SU-DHL-6 (cell line): ENCODE measurements around the gene FADS6.

Experiments
- EZH2phosphoT487 ChIP-seq: fragments of 200-600 bp; sonication (generic), shearing (Covaris generic); conservative IDR thresholded peaks from 2 replicates; pipeline ENCODE4 v1.6.1; 2018; ENCODE audit warnings: mild to moderate bottlenecking, antibody characterized with exemption, low read length, moderate library complexity, mixed read lengths
- TF ChIP-seq, protein P1 (sequence below): fragments of 200-600 bp; sonication (generic); IDR thresholded peaks from one replicate; pipeline ENCODE4 v1.5.1; 2017; ENCODE audit warnings: antibody characterized with exemption, mild to moderate bottlenecking, low read length, moderate library complexity; ENCODE audit not compliant: insufficient read depth, poor library complexity, severe bottlenecking

DNA sequence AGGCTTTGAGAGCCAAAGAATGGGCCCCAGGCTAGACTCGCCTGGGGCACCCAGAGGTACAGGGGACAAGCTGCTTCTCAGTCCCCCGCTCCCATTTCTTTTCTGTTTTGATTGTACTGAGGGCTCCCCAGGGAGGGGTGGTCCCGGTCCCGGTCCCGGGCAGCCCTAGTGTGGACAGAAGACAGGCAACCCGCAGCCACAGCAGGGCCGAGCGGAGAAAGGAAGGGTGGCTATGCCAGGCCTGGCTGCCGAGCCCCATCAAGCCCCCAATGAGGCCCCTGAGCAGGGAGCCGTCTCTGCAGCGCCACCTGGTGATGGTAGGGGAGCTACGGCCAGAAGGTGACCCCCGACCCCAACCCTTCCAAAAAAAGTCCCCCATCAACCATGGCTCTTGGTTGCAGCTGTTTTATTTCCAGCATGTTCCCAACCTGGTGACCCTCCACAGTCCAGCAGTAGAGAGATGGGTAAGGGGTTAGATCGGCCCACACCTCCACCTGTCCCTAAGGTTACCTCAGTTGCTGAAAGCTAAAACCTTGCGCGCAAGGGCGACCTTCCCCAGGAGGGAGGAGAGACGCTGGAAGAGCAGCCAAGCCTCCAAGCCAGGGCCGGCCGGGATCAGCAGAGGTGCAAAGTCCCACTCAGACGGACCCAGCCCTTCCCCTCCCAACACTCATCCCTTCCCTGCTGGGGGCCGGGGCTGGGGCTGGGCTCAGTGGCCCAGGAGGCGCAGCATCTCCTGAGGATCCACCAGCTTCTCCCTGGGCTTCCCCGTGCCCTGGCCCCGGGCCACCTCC lies 31.1 kb downstream of the FADS6 start:
- TF ChIP-seq, protein P1, sequence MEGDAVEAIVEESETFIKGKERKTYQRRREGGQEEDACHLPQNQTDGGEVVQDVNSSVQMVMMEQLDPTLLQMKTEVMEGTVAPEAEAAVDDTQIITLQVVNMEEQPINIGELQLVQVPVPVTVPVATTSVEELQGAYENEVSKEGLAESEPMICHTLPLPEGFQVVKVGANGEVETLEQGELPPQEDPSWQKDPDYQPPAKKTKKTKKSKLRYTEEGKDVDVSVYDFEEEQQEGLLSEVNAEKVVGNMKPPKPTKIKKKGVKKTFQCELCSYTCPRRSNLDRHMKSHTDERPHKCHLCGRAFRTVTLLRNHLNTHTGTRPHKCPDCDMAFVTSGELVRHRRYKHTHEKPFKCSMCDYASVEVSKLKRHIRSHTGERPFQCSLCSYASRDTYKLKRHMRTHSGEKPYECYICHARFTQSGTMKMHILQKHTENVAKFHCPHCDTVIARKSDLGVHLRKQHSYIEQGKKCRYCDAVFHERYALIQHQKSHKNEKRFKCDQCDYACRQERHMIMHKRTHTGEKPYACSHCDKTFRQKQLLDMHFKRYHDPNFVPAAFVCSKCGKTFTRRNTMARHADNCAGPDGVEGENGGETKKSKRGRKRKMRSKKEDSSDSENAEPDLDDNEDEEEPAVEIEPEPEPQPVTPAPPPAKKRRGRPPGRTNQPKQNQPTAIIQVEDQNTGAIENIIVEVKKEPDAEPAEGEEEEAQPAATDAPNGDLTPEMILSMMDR: peak; percentile 72
- TF ChIP-seq EZH2phosphoT487: no peak
